Activated naive CD4-positive, alpha-beta T cell treated with anti-CD3 and anti-CD28 coated beads, Interleukin-2, amount 50 U/mL, for 24 hours (primary cell): ENCODE data around the gene SLC4A3.
"Not testable (repeated sequence)": the region's sequence is repeated elsewhere in the genome, so short reads cannot be mapped to it uniquely, and the experiment has no call there.

Source experiments
- H3K27ac Mint-ChIP-seq: one replicate; pipeline ENCODE4 v1.8.0; 2021; ENCODE audit warnings: mild to moderate bottlenecking, mixed read lengths
- H3K27me3 Mint-ChIP-seq: one replicate; pipeline ENCODE4 v1.8.0; 2021; ENCODE audit warnings: mixed read lengths
- H3K36me3 Mint-ChIP-seq: one replicate; pipeline ENCODE4 v1.8.0; 2021; ENCODE audit warnings: mixed read lengths
- H3K4me1 Mint-ChIP-seq: one replicate; pipeline ENCODE4 v1.8.0; 2021; ENCODE audit warnings: mixed read lengths
- H3K4me3 Mint-ChIP-seq: one replicate; pipeline ENCODE4 v1.8.0; 2021; ENCODE audit warnings: mild to moderate bottlenecking, mixed read lengths
- H3K9me3 Mint-ChIP-seq: one replicate; pipeline ENCODE4 v1.8.0; 2021; ENCODE audit warnings: mixed read lengths

The SLC4A3 gene

GRCh38 chr2:219671279-219671678 lies 43.8 kb downstream of the SLC4A3 start:
- H3K27ac Mint-ChIP-seq = no peak overlapping the region
- H3K36me3 Mint-ChIP-seq = no peaks in the 10 kb centered on the region
- no peak overlapping the region for H3K4me3 Mint-ChIP-seq
- H3K27me3 Mint-ChIP-seq = peaks cover 11% of the 10 kb centered on the region
- no peaks in the 10 kb centered on the region for H3K4me1 Mint-ChIP-seq
- no peaks in the 10 kb centered on the region for H3K9me3 Mint-ChIP-seq

- H3K9me3 Mint-ChIP-seq = no peaks in the 10 kb centered on the region
- no peaks in the 10 kb centered on the region for H3K4me1 Mint-ChIP-seq
- H3K27ac Mint-ChIP-seq = no peak overlapping the region
- peaks cover 15% of the 10 kb centered on the region for H3K27me3 Mint-ChIP-seq
- H3K4me3 Mint-ChIP-seq = no peak overlapping the region
- H3K36me3 Mint-ChIP-seq = peaks cover 1% of the 10 kb centered on the region
These were observed 45.0 kb downstream of the SLC4A3 start for GRCh38 chr2:219672406-219672805.

GRCh38 chr2:219675221-219675620 lies 47.8 kb downstream of the SLC4A3 start:
- Mint-ChIP-seq H3K27ac (no peak overlapping the region), H3K4me3 (no peak overlapping the region), H3K36me3 (peaks cover 1% of the 10 kb centered on the region), H3K27me3 (peaks cover 17% of the 10 kb centered on the region), H3K4me1 (no peaks in the 10 kb centered on the region), H3K9me3 (no peaks in the 10 kb centered on the region)

DNA sequence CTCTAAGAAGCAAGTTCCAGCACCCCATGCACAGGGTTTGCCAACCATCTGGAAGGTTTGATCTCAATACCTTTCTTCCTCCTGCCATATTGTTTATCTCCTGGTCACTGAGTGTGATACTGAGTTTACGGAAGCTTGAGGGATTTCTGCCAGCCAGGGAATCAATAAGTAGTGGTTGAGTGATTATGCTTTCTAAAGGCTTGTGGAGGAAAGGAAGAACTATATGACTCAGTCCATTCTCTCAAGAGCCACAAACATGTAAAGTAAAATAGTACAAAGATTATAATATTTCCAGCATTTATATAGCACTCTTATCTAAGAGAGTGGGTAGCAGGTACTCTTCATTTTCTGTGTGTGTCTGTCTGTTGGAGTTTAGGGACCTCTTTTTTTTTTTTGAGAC lies 49.2 kb downstream of the SLC4A3 start:
- no peaks in the 10 kb centered on the region for H3K4me1 Mint-ChIP-seq
- peaks cover 14% of the 10 kb centered on the region for H3K27me3 Mint-ChIP-seq
- no peaks in the 10 kb centered on the region for H3K9me3 Mint-ChIP-seq
- H3K4me3 Mint-ChIP-seq = no peak overlapping the region
- H3K36me3 Mint-ChIP-seq = peaks cover 1% of the 10 kb centered on the region
- H3K27ac Mint-ChIP-seq = no peak overlapping the region

- Mint-ChIP-seq H3K4me1 (no peaks in the 10 kb centered on the region), H3K27me3 (peaks cover 10% of the 10 kb centered on the region), H3K9me3 (no peaks in the 10 kb centered on the region), H3K4me3 (no peak overlapping the region), H3K36me3 (peaks cover 1% of the 10 kb centered on the region), H3K27ac (no peak overlapping the region)
These were observed 51.6 kb downstream of the SLC4A3 start for GRCh38 chr2:219679041-219679440.

DNA sequence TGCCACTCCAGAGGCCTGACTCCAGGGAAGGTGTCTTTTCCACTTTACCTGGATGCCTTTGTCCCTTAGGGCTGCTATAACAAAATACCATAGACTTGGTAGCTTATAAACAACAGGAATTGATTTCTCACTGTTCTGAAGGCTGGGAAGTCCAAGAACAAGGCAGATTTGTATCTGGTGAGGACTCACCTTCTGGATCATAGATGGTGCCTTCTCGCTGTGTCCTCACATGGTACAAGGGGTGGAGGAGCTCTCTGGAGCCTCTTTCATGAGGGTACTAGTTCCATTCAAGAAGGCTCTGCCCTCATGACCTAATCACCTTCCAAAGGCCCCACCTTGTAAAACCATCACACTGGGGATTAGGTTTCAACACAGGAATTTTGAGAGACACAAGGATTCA lies 52.1 kb downstream of the SLC4A3 start:
- H3K27me3 Mint-ChIP-seq = peaks cover 10% of the 10 kb centered on the region
- H3K4me3 Mint-ChIP-seq = no peak overlapping the region
- H3K9me3 Mint-ChIP-seq = no peaks in the 10 kb centered on the region
- H3K4me1 Mint-ChIP-seq = peaks cover under 1% of the 10 kb centered on the region
- peaks cover 1% of the 10 kb centered on the region for H3K36me3 Mint-ChIP-seq
- no peak overlapping the region for H3K27ac Mint-ChIP-seq

- Mint-ChIP-seq H3K27ac (no peak overlapping the region), H3K27me3 (peaks cover 7% of the 10 kb centered on the region), H3K4me3 (no peak overlapping the region), H3K9me3 (no peaks in the 10 kb centered on the region), H3K36me3 (peaks cover 1% of the 10 kb centered on the region), H3K4me1 (peaks cover 13% of the 10 kb centered on the region)
These were observed 53.7 kb downstream of the SLC4A3 start for GRCh38 chr2:219680958-219681693.

- Mint-ChIP-seq H3K4me3 (no peak overlapping the region), H3K9me3 (no peaks in the 10 kb centered on the region), H3K36me3 (no peaks in the 10 kb centered on the region), H3K27me3 (peaks cover 2% of the 10 kb centered on the region), H3K4me1 (peaks cover 17% of the 10 kb centered on the region), H3K27ac (no peak overlapping the region)
These were observed 54.4 kb downstream of the SLC4A3 start for GRCh38 chr2:219681694-219682300.

DNA sequence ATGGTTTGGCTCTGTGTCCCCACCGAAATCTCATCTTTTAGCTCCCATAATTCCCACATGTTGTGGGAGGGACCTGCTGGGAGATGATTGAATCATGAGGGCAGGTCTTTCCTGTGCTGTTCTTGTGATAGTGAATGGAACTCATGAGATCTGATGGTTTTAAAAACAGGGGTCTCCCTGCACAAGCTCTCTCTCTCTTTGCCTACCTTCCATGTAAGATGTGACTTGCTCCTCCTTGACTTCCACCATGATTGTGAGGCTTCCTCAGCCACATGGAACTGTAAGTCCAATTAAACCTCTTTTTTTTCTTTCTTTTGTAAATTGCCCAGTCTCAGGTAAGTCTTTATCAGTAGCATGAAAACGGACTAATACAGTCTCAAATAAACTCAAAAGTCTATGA lies 56.0 kb downstream of the SLC4A3 start:
- not testable (repeated sequence) for H3K36me3 Mint-ChIP-seq, H3K9me3 Mint-ChIP-seq, H3K27me3 Mint-ChIP-seq, H3K27ac Mint-ChIP-seq, H3K4me3 Mint-ChIP-seq
- peaks cover 17% of the 10 kb centered on the region for H3K4me1 Mint-ChIP-seq

DNA sequence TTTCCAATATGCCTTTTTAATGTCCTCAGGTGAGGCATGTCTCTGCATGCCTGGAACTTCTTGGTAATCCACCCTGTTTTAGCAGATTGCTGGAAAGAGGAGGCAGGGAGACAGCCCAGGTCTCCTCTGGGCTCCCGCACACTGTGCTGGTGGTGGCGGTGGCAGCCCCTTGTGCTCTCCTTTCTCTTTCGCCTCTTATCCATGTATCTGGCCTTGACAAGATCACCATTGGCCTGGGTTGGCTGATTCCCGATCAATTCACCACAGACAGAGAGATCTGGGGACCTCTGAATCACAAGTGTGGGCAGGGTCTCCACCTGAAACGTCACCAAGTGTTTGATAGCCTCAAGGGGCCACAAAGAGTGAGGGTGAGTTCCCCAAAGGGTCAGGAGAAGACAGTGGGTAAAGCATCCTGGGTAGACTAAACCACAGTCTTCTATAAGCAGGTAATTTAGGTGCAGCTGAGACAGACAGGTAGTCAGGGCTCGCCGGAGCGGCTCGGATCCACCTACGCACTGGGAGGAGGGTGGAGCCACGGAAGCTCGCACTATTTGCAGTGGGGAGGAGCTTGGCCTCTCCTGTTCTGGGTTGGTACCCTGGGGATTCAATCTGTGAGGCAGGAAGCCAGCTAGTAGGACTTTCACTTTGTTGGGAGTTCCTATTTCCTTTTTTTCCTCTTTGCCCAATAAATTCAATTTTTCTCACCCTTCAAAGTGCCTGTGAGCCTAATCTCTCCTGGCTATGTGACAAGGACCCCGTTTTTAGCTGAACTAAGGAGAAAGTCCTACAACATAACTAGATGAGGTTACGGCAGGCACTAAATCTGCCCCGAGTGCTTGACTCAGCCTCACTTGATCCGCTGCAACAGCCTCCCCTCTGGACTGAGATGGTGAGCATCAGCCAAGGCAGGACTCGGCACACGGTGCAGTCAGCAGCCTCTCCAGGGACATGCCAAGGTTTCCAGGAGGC lies 57.6 kb downstream of the SLC4A3 start:
- Mint-ChIP-seq H3K27me3 (peaks cover 3% of the 10 kb centered on the region), H3K4me3 (peak overlapping the region; percentile 76), H3K9me3 (no peaks in the 10 kb centered on the region), H3K27ac (no peak overlapping the region), H3K4me1 (peaks cover 17% of the 10 kb centered on the region), H3K36me3 (no peaks in the 10 kb centered on the region)

DNA sequence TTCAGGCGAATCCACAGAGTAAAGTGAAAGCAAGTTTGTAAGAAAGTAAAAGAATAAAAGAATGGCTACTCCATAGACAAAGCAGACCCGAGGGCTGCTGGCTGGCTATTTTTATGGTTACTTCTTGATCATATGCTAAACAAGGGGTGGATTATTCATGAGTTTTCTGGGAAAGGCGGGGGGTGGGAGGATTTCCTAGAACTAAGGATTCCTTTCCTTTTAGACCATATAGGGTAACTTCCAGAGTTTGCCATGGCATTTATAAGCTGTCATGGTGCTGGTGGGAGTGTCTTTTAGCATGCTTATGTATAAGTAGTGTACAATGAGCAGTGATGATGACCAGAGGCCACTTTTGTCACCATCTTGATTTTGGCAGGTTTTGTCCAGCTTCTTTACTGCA lies 59.8 kb downstream of the SLC4A3 start:
- no peaks in the 10 kb centered on the region for H3K9me3 Mint-ChIP-seq
- no peak overlapping the region for H3K27ac Mint-ChIP-seq
- peaks cover 9% of the 10 kb centered on the region for H3K27me3 Mint-ChIP-seq
- H3K4me3 Mint-ChIP-seq = no peak overlapping the region
- no peaks in the 10 kb centered on the region for H3K36me3 Mint-ChIP-seq
- peaks cover 17% of the 10 kb centered on the region for H3K4me1 Mint-ChIP-seq

- Mint-ChIP-seq H3K36me3 (no peaks in the 10 kb centered on the region), H3K4me1 (peaks cover 17% of the 10 kb centered on the region), H3K9me3 (no peaks in the 10 kb centered on the region), H3K4me3 (no peak overlapping the region), H3K27ac (no peak overlapping the region), H3K27me3 (peaks cover 9% of the 10 kb centered on the region)
These were observed 60.6 kb downstream of the SLC4A3 start for GRCh38 chr2:219687882-219688559.

DNA sequence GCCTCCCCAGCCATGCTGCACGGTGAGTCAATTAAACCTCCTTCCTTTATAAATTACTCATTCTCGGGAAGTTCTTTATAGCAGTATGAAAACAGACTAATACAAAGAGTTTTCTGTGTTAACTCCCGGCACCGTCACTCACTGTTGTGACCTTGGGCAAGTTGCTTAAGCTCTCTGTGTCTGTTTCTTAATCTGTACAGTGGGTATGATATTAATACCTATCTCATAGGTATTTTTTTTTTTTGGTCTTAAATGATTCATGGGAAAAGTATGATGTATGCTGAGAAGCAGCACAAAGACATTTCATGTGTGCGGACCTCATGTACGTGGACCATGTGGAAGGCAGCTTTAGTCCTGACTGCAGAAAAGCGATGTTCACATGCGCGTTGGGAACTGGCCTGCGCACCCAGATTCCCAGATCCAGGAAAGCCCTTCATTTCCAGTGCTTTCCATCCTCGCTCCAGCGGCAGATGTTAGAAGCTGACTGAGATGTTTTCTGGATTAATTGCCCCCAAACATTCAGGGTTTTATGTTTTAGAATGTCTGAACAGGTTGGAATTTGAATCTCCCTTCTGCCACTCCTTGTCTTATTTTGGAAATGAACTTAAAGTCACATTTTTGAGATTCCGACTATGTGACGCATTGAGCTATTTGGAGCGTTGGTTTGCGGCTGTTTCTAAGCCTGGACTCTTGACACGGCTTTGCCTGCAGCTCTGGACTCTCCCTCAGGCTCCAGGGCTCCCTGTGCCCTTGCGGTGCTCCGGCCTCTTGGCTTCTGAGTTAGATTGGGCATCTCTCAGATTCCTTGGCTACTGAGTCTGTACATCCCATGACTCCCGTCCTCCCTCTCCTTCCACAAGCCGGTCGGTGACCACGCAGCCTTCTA lies 61.4 kb downstream of the SLC4A3 start:
- H3K27ac Mint-ChIP-seq = no peak overlapping the region
- no peaks in the 10 kb centered on the region for H3K9me3 Mint-ChIP-seq
- H3K27me3 Mint-ChIP-seq = peaks cover 14% of the 10 kb centered on the region

GRCh38 chr2:219689676-219690628 lies 62.5 kb downstream of the SLC4A3 start:
- peaks cover 12% of the 10 kb centered on the region for H3K4me1 Mint-ChIP-seq
- H3K36me3 Mint-ChIP-seq = no peaks in the 10 kb centered on the region
- no peak overlapping the region for H3K4me3 Mint-ChIP-seq
- no peak overlapping the region for H3K27ac Mint-ChIP-seq
- H3K9me3 Mint-ChIP-seq = no peaks in the 10 kb centered on the region
- peaks cover 16% of the 10 kb centered on the region for H3K27me3 Mint-ChIP-seq

More for the DNA sequence above, 61.4 kb downstream of the SLC4A3 start:
- Mint-ChIP-seq H3K4me1 (peaks cover 17% of the 10 kb centered on the region), H3K36me3 (no peaks in the 10 kb centered on the region), H3K4me3 (no peak overlapping the region)
